Renal cortical epithelial cell (primary cell): Measurements from ENCODE around the gene IFIT2. TPM values are rescaled to one million over a fixed set of nuclear protein-coding genes. Genes with fewer than 3 reads are reported as not detected.

Experiments
- DNase-seq: peaks from one replicate; pipeline ENCODE4 v3.0.0-alpha.2; 2011; ENCODE audit warnings: low read depth
- total RNA-seq: library from RNA; depleted of rRNA; stranded (reverse); fragments of >200 nt; gene quantifications from 2 replicates; pipeline ENCODE4 v1.2.3, GENCODE V29; 2014

IFIT2 gene
- total RNA-seq, 1 donor from 2014 or later = 7.2 TPM

DNA sequence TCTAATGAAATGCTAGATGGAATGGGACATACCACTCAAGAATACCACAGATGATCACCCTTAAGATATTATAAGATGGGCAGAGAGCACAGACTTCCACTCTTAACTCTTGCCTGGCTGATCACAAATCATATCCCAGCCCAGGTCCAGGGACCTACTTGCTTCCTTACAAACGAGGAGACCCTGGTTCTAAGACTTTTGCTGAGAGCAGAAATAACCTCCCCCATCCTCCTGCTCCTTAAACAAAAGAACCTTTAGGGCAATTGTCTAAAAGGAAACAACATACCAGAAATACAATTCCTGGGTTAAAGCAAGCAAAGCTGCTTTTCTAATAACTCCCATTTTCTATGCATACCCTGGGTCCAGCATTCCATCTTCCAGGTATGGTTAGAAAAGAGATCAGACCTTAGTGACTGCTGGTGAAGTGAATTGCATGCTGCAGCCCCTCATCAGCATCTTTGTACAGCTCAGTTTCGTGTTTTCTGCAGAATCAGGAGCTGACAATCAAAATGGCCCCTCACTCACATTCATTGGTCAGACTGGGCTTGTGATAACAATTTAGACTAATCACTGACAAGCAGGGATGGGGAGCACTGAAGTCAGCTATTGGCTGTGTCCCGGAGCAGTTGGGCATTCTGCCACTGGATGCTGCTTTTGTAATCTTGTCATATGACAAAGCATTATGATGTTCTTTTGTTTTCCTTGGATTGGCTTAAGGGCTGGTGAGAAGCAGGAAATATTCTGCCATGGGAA is 40.5 kb downstream of the IFIT2 start:
- DNase-seq = peak; percentile 64

DNA sequence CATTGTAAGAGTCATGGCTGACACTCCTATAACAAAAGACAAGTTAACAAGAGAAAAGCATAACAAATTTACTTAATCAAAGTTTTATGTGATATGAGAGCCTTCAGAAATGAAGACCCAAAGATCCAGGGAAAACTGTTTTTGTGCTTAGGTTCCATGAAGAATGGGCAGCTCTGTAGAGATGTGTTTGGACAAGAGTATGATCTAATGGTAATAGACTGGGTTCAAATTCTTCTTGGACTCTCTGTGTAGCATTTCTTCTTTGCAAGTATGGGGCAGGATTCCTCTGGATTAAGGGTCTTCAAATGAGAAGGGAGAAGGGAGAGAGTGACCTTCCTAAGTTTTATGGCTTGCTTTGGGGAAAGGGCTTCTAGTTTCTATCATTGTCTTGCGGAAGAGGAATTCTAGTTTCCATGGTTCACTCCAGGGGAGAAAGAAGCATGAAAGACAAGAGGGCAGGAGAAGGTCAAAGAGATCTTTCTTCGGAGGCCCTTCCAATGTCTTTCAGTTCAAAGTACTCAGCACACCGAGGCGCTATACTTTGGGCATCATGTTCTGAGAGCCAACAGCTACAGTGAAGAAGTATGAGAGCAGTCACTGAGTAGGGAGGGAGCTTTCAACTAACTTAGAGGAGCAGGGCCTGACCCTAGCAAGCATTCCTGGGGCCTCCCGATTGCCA is 41.4 kb downstream of the IFIT2 start:
- no peak for DNase-seq

DNA sequence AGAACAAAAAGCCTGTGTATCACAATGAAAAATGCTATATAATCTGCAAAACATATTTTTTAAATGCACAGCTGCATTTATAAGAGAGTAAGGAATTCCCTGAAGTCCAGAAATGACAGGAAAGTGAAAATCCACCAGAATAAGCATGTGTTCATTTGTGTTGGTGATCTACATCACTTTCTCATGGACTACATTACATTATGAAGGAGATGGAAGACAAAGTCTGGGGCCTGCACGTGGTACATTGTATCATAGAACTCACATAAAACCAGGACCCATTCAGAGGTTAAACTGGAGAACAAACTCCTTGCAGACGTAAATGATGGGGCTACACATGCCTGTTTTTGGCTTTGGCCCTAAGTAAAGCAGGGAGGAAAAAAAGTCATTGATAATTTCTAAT is 42.3 kb downstream of the IFIT2 start:
- no peak for DNase-seq

GRCh38 chr10:89345367-89346000 is 43.6 kb downstream of the IFIT2 start:
- DNase-seq = no peak

- peak; percentile 62 for DNase-seq
These were observed 44.8 kb downstream of the IFIT2 start for GRCh38 chr10:89346405-89347254.

DNA sequence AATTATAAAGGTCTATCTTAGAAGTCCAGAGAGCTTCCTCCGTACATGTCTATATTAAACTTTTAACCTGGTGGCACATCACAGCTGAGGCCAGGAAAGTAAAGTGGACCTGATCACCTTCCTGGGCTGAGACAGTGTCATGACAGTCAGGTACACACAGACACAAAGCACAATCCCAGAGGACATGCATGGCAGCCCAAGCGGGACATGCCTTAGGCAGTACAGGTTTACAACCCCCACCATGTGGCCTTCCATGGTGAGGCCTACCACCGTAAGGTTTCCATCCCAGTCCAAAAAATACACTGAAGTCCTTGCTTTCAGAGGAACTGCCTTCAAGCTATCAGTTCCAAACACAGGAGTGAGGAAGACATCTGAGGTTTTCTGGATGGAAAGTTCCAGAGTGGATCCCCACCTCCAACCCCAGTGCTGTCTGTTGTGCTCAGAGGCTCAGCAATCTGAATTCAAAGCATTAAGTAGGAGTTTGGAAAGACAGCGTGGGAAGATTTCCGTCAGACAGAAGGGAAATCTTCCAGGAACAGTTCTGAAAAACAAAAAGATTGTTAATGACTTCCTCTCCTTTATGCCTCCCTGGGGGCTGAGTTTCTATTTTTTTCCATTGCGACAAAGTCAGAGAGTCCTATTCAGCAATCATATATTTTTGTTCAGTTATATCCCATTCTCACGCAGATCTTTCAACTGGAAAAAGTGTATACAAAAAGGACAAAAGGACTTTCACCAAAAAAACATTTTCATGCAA is 46.0 kb downstream of the IFIT2 start:
- peak; percentile 47 for DNase-seq

- no peak for DNase-seq
These were observed 46.6 kb downstream of the IFIT2 start for GRCh38 chr10:89348481-89348880.

- no peak for DNase-seq
These were observed 47.1 kb downstream of the IFIT2 start for GRCh38 chr10:89348975-89349374.

DNA sequence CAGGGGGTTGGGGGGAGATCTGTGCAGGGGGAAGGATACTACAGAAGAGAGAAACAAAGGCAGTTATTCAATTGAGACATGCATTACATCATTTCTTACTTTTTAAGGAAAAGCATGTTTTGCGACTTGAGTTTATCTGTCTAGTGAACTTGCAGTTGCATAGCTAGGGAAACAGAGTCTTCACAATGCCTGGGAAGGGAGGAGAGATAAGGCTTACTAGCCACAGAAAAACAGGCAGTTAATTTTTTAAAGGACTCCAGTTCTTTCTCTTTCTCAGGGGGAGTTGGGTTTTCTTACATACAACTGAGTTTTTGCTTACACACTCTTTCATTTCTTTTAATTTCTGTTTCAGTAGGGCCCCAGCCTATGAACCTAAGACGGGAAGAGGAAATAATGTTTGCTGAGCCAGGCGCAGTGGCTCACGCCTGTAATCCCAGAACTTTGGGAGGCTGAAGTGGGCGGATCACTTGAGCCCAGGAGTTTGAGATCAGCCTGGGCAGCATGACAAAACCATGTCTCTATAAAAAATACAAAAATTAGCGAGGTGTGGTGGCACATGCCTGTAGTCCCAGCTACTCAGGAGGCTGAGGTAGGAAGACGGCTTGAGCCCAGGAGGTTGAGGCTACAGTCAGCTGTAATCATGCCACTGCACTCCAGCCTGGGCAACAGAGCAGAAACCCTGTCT is 48.9 kb downstream of the IFIT2 start:
- DNase-seq = peak; percentile 62

DNA sequence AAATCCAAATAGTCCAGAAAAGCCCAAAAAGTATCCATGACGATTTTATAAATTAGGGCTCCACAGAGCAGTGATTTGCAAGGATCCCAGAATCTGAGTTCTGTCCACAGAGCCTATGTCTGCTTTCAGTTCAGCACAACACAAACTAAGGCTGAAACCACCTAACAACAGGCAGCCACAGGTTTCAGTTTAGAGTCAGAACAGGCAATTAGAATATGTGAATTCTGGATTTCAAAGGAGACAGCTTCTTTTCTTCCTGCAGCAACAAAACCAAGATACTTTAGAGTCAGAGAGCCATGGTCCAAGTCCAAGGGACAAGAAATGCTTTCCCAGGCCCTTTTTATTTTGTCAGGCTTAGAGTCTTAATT is 49.5 kb downstream of the IFIT2 start:
- peak; percentile 75 for DNase-seq

- DNase-seq = peak; percentile 99
These were observed 50.1 kb downstream of the IFIT2 start for GRCh38 chr10:89351780-89352597.

DNA sequence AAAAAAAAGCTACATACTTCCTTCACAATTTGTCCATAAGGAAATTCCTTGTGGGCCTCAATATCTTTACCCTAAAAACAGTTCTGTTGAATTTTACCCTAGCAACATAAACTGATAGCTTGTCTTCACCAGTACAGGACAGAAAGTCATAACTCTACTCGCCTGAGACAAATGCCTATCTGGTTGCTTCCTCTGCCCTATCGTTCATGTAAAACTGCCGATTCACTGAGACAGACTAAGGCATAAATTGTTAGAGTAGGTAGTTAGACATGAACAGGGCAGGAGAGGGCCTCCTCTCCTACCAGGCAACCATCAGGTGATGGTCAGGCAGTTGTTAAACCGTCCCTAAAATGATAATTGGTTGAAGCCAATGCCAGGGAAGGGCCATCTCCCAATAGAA is 51.0 kb downstream of the IFIT2 start:
- DNase-seq = no peak

DNA sequence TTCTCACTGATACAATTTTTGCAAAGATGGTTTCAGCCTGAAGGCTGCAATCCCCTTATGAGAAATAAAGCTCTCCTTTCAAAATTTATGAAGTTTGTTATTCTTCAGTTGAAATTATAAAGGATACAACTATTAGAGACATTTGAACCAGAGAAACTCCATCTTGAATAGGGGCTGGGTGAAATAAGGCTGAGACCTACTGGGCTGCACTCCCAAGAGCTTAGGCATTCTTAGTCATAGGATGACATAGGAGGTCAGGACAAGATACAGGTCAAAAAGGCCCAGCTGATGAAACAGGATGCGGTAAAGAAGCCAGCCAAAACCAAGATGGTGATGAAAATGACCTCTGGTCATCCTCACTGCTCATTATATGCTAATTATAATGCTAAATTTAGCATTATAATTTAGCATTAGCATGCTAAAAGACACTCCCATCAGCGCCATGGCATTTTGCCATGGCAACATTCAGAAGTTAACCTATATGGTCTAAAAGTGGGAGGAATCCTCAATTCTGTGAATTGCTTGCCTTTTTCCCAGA is 53.6 kb downstream of the IFIT2 start:
- no peak for DNase-seq

DNA sequence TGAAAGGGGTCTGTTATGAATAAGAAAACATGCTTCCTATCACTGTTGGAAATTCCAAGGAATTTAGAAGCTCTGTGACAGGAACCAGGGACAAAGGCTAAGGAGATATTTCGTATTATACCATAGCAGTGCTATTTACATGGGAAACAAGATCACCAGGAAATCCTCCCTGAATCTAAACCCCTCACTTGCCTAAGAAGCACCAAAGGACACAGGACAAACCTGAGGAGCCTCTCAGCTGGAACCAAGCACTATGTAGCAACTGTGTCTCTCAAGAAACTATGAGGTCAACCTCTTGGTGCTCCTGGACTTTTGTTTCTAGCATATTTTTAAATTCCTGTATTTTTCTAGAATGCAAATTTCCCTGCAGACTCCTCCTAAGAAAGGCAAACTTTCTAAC is 55.2 kb downstream of the IFIT2 start:
- peak; percentile 61 for DNase-seq

- no peak for DNase-seq
These were observed 56.1 kb downstream of the IFIT2 start for GRCh38 chr10:89357975-89358374.
